PFSK-1 (cell line): ENCODE measurements around the gene ANXA1.

Source experiments
- POLR2AphosphoS5 ChIP-seq: IDR thresholded peaks from 2 replicates; pipeline ENCODE4 v1.6.1; 2012; ENCODE audit warnings: low read depth, mild to moderate bottlenecking, control low read depth, low read length, moderate library complexity
- SIN3A ChIP-seq: IDR thresholded peaks from 2 replicates; pipeline ENCODE4 v1.6.1; 2012; ENCODE audit warnings: mild to moderate bottlenecking, low read length, moderate library complexity, borderline replicate concordance; ENCODE audit not compliant: insufficient read depth
- TAF1 ChIP-seq: IDR thresholded peaks from 2 replicates; pipeline ENCODE4 v1.6.1; 2012; ENCODE audit warnings: low read length, control low read depth, borderline replicate concordance; ENCODE audit not compliant: insufficient read depth
- TF ChIP-seq, protein P1 (sequence below), 2 experiments: IDR thresholded peaks; 2 replicates each; pipeline versions ENCODE4 v1.6.1 to v1.8.0; 2011 to 2012; ENCODE audit warnings: low read depth in 2 of 2, low read length in 2 of 2, control low read depth in 1 of 2, inconsistent platforms in 1 of 2, mild to moderate bottlenecking in 1 of 2, moderate library complexity in 1 of 2; ENCODE audit not compliant: insufficient read depth in 1 of 2

DNA sequence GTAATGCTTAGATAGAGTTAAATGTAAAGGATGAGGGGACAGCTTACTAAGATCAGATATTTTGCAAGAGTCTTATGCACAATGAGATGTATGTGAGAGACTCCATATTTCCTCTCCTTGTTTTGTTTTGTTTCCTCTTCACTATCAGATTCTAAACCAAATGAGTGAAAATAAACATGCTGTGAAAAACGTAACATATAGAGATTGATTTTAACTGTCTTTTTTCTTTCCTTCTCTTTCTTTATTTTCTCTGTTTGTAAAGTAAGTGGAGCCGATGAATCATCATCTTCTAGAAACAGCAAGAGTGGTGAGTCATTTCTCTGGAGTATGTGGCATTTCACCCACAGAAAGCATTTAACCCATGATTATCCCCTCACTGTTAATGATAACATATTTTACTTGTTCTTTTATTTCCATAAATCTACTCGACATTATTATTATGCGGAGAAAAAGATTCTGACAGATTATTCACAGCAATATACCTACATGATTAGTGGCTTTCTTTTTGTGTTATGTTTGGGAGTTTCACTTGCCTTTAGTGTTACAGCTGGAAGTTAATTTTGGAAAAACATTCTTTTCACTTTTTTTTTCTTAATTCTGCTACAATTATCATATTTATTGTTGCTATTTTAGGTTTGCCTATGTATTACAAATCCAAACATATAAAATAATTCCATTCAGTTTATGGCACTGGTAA is 2.1 kb upstream of the ANXA1 start:
- TF ChIP-seq TAF1 = peak; percentile 30; the same call in 1 of the 2 replicates
- TF ChIP-seq POLR2AphosphoS5 = no peak
- no peak for TF ChIP-seq SIN3A
- TF ChIP-seq, protein P1, sequence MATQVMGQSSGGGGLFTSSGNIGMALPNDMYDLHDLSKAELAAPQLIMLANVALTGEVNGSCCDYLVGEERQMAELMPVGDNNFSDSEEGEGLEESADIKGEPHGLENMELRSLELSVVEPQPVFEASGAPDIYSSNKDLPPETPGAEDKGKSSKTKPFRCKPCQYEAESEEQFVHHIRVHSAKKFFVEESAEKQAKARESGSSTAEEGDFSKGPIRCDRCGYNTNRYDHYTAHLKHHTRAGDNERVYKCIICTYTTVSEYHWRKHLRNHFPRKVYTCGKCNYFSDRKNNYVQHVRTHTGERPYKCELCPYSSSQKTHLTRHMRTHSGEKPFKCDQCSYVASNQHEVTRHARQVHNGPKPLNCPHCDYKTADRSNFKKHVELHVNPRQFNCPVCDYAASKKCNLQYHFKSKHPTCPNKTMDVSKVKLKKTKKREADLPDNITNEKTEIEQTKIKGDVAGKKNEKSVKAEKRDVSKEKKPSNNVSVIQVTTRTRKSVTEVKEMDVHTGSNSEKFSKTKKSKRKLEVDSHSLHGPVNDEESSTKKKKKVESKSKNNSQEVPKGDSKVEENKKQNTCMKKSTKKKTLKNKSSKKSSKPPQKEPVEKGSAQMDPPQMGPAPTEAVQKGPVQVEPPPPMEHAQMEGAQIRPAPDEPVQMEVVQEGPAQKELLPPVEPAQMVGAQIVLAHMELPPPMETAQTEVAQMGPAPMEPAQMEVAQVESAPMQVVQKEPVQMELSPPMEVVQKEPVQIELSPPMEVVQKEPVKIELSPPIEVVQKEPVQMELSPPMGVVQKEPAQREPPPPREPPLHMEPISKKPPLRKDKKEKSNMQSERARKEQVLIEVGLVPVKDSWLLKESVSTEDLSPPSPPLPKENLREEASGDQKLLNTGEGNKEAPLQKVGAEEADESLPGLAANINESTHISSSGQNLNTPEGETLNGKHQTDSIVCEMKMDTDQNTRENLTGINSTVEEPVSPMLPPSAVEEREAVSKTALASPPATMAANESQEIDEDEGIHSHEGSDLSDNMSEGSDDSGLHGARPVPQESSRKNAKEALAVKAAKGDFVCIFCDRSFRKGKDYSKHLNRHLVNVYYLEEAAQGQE (IDR thresholded peaks at IDR 0.05; ENCODE audit: insufficient read depth in 1 of 2, low read depth in 2 of 2, low read length in 2 of 2) = no peak
